ENCODE measurements around the gene LRP2.
A peak's percentile ranks its signal among the peaks of the same experiment; 100 is the strongest.

LRP2 gene

DNA sequence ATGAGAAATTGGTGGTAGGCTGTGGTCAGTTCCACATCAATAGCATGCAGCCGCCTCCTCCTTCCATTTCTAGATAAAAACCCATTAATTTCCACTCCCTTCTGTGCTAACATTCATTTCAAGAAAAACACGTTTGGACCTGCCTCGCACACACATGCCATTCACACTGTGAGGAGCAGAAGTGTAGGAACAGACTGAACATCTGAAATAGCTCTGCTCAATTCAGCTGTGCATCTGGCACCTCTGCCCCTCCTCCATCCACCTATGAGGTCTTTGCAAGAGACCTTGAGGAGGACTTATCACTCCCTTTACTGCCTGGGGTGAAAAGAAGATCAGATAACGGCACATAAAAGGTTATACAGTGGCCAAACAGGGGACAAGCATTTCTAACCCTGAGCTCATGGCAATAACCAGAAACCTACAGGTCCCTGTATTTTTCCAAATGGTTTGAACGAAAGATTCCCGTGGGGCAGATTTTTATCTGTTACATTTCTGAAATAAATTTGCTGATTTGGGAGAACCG, 30.8 kb upstream of the LRP2 start:
- H3K36me3 ChIP-seq (ENCODE audit: control insufficient read depth, insufficient read depth, low read length): no peaks in the 10 kb centered on the region
- H3K79me2 ChIP-seq: no peaks in the 10 kb centered on the region
- TF ChIP-seq, protein P1, sequence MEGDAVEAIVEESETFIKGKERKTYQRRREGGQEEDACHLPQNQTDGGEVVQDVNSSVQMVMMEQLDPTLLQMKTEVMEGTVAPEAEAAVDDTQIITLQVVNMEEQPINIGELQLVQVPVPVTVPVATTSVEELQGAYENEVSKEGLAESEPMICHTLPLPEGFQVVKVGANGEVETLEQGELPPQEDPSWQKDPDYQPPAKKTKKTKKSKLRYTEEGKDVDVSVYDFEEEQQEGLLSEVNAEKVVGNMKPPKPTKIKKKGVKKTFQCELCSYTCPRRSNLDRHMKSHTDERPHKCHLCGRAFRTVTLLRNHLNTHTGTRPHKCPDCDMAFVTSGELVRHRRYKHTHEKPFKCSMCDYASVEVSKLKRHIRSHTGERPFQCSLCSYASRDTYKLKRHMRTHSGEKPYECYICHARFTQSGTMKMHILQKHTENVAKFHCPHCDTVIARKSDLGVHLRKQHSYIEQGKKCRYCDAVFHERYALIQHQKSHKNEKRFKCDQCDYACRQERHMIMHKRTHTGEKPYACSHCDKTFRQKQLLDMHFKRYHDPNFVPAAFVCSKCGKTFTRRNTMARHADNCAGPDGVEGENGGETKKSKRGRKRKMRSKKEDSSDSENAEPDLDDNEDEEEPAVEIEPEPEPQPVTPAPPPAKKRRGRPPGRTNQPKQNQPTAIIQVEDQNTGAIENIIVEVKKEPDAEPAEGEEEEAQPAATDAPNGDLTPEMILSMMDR (IDR thresholded peaks at IDR 0.05): no peak
- H3K4me1 ChIP-seq: peaks cover 7% of the 10 kb centered on the region
- peak overlapping the region; percentile 15 for H3K27ac ChIP-seq
- no peaks in the 10 kb centered on the region for H3K9me3 ChIP-seq (ENCODE audit: control insufficient read depth, low read length)
- H2AFZ ChIP-seq: no peak overlapping the region
- H3K4me3 ChIP-seq (ENCODE audit: low read depth, low read length): no peak overlapping the region
- H3K27me3 ChIP-seq (ENCODE audit: control insufficient read depth, insufficient read depth, low read length): no peaks in the 10 kb centered on the region
- H3K4me2 ChIP-seq (ENCODE audit: low read length): peak overlapping the region; percentile 2
- H3K9ac ChIP-seq: no peak overlapping the region

DNA sequence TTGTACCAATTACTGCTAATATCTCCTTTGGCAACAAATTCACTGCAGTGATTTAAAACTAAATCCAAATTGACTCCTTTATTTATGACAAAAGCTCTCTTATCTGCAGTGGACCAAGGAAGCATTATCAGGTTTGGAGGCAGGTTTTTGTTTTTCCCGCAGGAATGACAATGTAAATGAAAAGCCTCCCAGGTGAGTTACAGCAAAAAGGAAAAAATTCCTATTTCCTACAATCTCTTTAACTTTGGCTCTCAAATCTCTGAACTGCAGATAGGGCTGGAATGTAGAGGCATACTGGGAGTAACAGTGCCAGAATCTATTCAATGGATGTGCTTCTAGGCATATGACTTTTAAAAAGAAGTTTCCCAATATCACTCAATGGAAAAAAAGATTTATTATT, 28.9 kb upstream of the LRP2 start:
- Histone ChIP-seq H3K9ac (no peak overlapping the region), H3K36me3 (ENCODE audit: control insufficient read depth, insufficient read depth, low read length) (no peaks in the 10 kb centered on the region)

DNA sequence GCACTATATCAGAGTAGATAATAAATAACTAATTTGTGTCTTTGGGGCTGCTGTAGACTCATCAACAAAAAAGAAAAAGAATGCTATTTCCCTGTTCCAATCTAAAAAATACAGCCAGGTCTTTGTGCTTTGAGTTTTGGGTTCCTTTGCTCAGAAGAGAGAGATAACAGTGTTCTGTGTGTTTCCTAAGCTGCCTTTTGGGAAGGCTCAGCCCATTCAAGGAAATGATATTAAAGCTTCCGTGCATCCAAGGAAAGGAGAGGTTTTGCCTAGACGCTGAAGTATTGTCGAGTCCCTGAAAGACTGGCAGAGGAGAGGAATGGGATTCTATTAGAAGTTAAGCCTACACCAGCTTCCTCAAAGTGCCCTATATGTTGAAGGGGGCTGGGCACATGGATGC, 25.8 kb upstream of the LRP2 start:
- TF ChIP-seq, protein P1 (IDR thresholded peaks at IDR 0.05): no peak
- no peaks in the 10 kb centered on the region for H3K79me2 ChIP-seq
- H3K4me3 ChIP-seq (ENCODE audit: low read depth, low read length): no peak overlapping the region
- H3K27ac ChIP-seq: no peak overlapping the region
- no peak overlapping the region for H3K9ac ChIP-seq
- H2AFZ ChIP-seq: no peak overlapping the region
- H3K4me2 ChIP-seq (ENCODE audit: low read length): no peak overlapping the region
- no peaks in the 10 kb centered on the region for H3K9me3 ChIP-seq (ENCODE audit: control insufficient read depth, low read length)
- H3K27me3 ChIP-seq (ENCODE audit: control insufficient read depth, insufficient read depth, low read length): no peaks in the 10 kb centered on the region
- H3K4me1 ChIP-seq: peaks cover under 1% of the 10 kb centered on the region
- H3K36me3 ChIP-seq (ENCODE audit: control insufficient read depth, insufficient read depth, low read length): no peaks in the 10 kb centered on the region

More for the DNA sequence above, 28.9 kb upstream of the LRP2 start:
- Histone ChIP-seq H3K27me3 (ENCODE audit: control insufficient read depth, insufficient read depth, low read length) (no peaks in the 10 kb centered on the region), H3K79me2 (no peaks in the 10 kb centered on the region), H3K4me3 (ENCODE audit: low read depth, low read length) (no peak overlapping the region), H3K27ac (no peak overlapping the region), H3K9me3 (ENCODE audit: control insufficient read depth, low read length) (no peaks in the 10 kb centered on the region), H3K4me1 (peaks cover 7% of the 10 kb centered on the region), H2AFZ (no peak overlapping the region), H3K4me2 (ENCODE audit: low read length) (no peak overlapping the region)
- TF ChIP-seq, protein P1 (IDR thresholded peaks at IDR 0.05): no peak

DNA sequence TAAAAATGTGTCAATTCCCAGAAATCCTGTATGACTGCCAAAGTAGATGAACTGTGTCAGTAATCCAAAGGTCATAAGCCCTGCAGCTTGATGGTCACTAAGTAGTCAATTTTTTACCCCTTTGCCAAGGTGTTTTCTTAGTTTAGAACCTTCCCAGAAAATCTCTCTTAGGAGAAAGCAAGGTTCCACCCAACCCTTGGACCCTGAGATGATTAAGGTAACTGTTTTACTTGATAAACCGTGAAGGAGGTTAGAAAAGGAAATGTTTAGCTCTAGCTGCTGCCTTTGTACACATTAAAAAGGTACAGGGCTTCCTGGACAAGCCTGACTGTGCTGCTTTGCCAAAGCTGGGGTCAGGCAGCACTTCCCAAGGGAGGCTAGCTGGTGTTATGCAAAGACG, 24.4 kb upstream of the LRP2 start:
- H3K27me3 ChIP-seq (ENCODE audit: control insufficient read depth, insufficient read depth, low read length): no peaks in the 10 kb centered on the region
- no peaks in the 10 kb centered on the region for H3K4me1 ChIP-seq
- no peak overlapping the region for H3K27ac ChIP-seq
- no peak overlapping the region for H2AFZ ChIP-seq
- no peaks in the 10 kb centered on the region for H3K36me3 ChIP-seq (ENCODE audit: control insufficient read depth, insufficient read depth, low read length)
- no peak overlapping the region for H3K4me3 ChIP-seq (ENCODE audit: low read depth, low read length)
- no peak overlapping the region for H3K4me2 ChIP-seq (ENCODE audit: low read length)
- no peak overlapping the region for H3K9ac ChIP-seq
- no peaks in the 10 kb centered on the region for H3K9me3 ChIP-seq (ENCODE audit: control insufficient read depth, low read length)
- H3K79me2 ChIP-seq: no peaks in the 10 kb centered on the region
- TF ChIP-seq, protein P1 (IDR thresholded peaks at IDR 0.05): no peak

DNA sequence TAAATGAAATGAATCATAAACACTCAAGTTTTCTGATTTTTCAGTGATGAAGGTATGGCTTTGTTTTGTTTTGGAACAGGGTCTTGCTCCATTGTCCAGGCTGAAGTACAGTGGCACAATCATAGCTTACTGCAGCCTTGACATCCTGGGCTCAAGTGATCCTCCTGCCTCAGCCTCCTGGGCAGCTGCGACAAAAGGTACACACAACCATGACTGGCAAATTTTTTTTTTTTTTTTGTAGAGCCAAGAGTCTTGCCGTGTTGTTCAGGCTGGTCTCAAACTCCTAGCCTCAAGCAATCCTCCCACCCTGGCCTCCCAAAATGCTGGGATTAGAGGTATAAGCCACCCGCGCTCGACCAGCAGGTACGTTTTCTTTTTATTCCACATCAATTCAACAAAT, 22.5 kb upstream of the LRP2 start:
- Histone ChIP-seq H3K9me3 (ENCODE audit: control insufficient read depth, low read length) (no peaks in the 10 kb centered on the region), H3K27ac (no peak overlapping the region), H3K4me1 (no peaks in the 10 kb centered on the region), H3K9ac (no peak overlapping the region), H3K79me2 (no peaks in the 10 kb centered on the region), H3K36me3 (ENCODE audit: control insufficient read depth, insufficient read depth, low read length) (no peaks in the 10 kb centered on the region), H2AFZ (no peak overlapping the region), H3K27me3 (ENCODE audit: control insufficient read depth, insufficient read depth, low read length) (no peaks in the 10 kb centered on the region), H3K4me3 (ENCODE audit: low read depth, low read length) (no peak overlapping the region), H3K4me2 (ENCODE audit: low read length) (no peak overlapping the region)
- TF ChIP-seq, protein P1 (IDR thresholded peaks at IDR 0.05): no peak
